ENCODE results near the gene RUNX2. TPM values are rescaled to one million over a fixed set of nuclear protein-coding genes. Genes with fewer than 3 reads are reported as not detected.

Gene RUNX2
- polyA plus RNA-seq, 1 donor from 2014 or later = not detected

GRCh38 chr6:45696738-45697137 is 368.6 kb downstream of the RUNX2 start:
- H3K9ac ChIP-seq (ENCODE audit: low read length) = no peak overlapping the region
- H3K9me3 ChIP-seq (ENCODE audit: low read length) = no peaks in the 10 kb centered on the region
- no peak overlapping the region for H2AFZ ChIP-seq (ENCODE audit: low read depth, low read length)
- no peak overlapping the region for H3K4me2 ChIP-seq (ENCODE audit: low read length)
- no peak overlapping the region for H3K4me3 ChIP-seq (ENCODE audit: low read length)
- no peaks in the 10 kb centered on the region for H3K79me2 ChIP-seq (replicated peaks; ENCODE audit: insufficient read depth, low read length)
- H3F3A ChIP-seq (ENCODE audit: insufficient read depth, low read length, poor library complexity, severe bottlenecking) = no peaks in the 10 kb centered on the region
- no peak for TF ChIP-seq SMC3 (conservative IDR thresholded peaks at IDR 0.05; ENCODE audit: poor library complexity)
- TF ChIP-seq EZH2 (IDR thresholded peaks at IDR 0.05; ENCODE audit: borderline replicate concordance, insufficient read depth, low read length, poor library complexity, severe bottlenecking) = no peak
- TF ChIP-seq REST (IDR thresholded peaks at IDR 0.05; ENCODE audit: borderline replicate concordance) = no peak
- TF ChIP-seq POLR2AphosphoS5 (IDR thresholded peaks at IDR 0.05) = no peak
- no peak for TF ChIP-seq CTCF (IDR thresholded peaks at IDR 0.05; ENCODE audit: poor library complexity, severe bottlenecking)
- TF ChIP-seq TAF1 (IDR thresholded peaks at IDR 0.05; ENCODE audit: low read depth) = no peak
- TF ChIP-seq RAD21 (conservative IDR thresholded peaks at IDR 0.05) = no peak
- TF ChIP-seq MXI1 (conservative IDR thresholded peaks at IDR 0.05; ENCODE audit: poor library complexity, severe bottlenecking) = no peak
- TF ChIP-seq EP300 (conservative IDR thresholded peaks at IDR 0.05; ENCODE audit: poor library complexity, severe bottlenecking) = no peak
- no peaks in the 10 kb centered on the region for H3K36me3 ChIP-seq (ENCODE audit: insufficient read depth, low read length)
- H3K27me3 ChIP-seq (ENCODE audit: insufficient read depth, low read depth, low read length) = no peaks in the 10 kb centered on the region
- H3K27ac ChIP-seq (ENCODE audit: low read length) = no peak overlapping the region
- H3K9me2 ChIP-seq (ENCODE audit: insufficient read depth, low read length) = no peaks in the 10 kb centered on the region
- no peaks in the 10 kb centered on the region for H4K20me1 ChIP-seq (ENCODE audit: insufficient read depth)

GRCh38 chr6:45697605-45698004 is 369.5 kb downstream of the RUNX2 start:
- Histone ChIP-seq H3K9ac (ENCODE audit: low read length) (no peak overlapping the region), H3K36me3 (ENCODE audit: insufficient read depth, low read length) (no peaks in the 10 kb centered on the region), H4K20me1 (ENCODE audit: insufficient read depth) (no peaks in the 10 kb centered on the region), H3K9me3 (ENCODE audit: low read length) (no peaks in the 10 kb centered on the region), H3F3A (ENCODE audit: insufficient read depth, low read length, poor library complexity, severe bottlenecking) (no peaks in the 10 kb centered on the region), H3K4me3 (ENCODE audit: low read length) (no peak overlapping the region), H3K27ac (ENCODE audit: low read length) (no peak overlapping the region), H3K9me2 (ENCODE audit: insufficient read depth, low read length) (no peaks in the 10 kb centered on the region), H3K79me2 (replicated peaks; ENCODE audit: insufficient read depth, low read length) (no peaks in the 10 kb centered on the region), H2AFZ (ENCODE audit: low read depth, low read length) (no peak overlapping the region), H3K4me2 (ENCODE audit: low read length) (no peak overlapping the region), H3K27me3 (ENCODE audit: insufficient read depth, low read depth, low read length) (no peaks in the 10 kb centered on the region)
- TF ChIP-seq POLR2AphosphoS5 (IDR thresholded peaks at IDR 0.05) (no peak), EZH2 (IDR thresholded peaks at IDR 0.05; ENCODE audit: borderline replicate concordance, insufficient read depth, low read length, poor library complexity, severe bottlenecking) (no peak), MXI1 (conservative IDR thresholded peaks at IDR 0.05; ENCODE audit: poor library complexity, severe bottlenecking) (no peak), EP300 (conservative IDR thresholded peaks at IDR 0.05; ENCODE audit: poor library complexity, severe bottlenecking) (no peak), REST (IDR thresholded peaks at IDR 0.05; ENCODE audit: borderline replicate concordance) (no peak), CTCF (IDR thresholded peaks at IDR 0.05; ENCODE audit: poor library complexity, severe bottlenecking) (no peak), RAD21 (conservative IDR thresholded peaks at IDR 0.05) (no peak), SMC3 (conservative IDR thresholded peaks at IDR 0.05; ENCODE audit: poor library complexity) (no peak), TAF1 (IDR thresholded peaks at IDR 0.05; ENCODE audit: low read depth) (no peak)
